ENCODE measurements around the gene COMT. TPM values are rescaled to one million over a fixed set of nuclear protein-coding genes. Genes with fewer than 3 reads are reported as not detected.

COMT gene
- total RNA-seq, 2 experiments from 2014 or later: 90.8 to 112 TPM

- H3K9me2 ChIP-seq (ENCODE audit: insufficient read depth, low read length): no peaks in the 10 kb centered on the region
- POLR2A ChIA-PET: no interaction called here
- H3K4me1 ChIP-seq (ENCODE audit: insufficient read depth, low read length, poor library complexity, severe bottlenecking): peaks cover 8% of the 10 kb centered on the region
- no peak overlapping the region for H3K4me3 ChIP-seq (ENCODE audit: low read depth, low read length, poor library complexity, severe bottlenecking)
- no peak overlapping the region for H2AFZ ChIP-seq (ENCODE audit: low read length)
- CTCF ChIA-PET (ENCODE audit: unreplicated experiment): no interaction called here
- TF ChIP-seq CTCF (conservative IDR thresholded peaks at IDR 0.05; ENCODE audit: low read length) (no peak), EZH2phosphoT487 (IDR thresholded peaks at IDR 0.05; ENCODE audit: borderline replicate concordance, low read depth, low read length) (no peak)
- H3K79me2 ChIP-seq (ENCODE audit: insufficient read depth, low read depth, low read length): no peaks in the 10 kb centered on the region
- no peak overlapping the region for H3K4me2 ChIP-seq (ENCODE audit: low read length)
- no peak overlapping the region for H3K27ac ChIP-seq (ENCODE audit: low read depth, low read length, poor library complexity, severe bottlenecking)
- no peak for DNase-seq (ENCODE audit: low spot score)
- no peaks in the 10 kb centered on the region for H3K9me3 ChIP-seq (ENCODE audit: low read length)
- no peaks in the 10 kb centered on the region for H4K20me1 ChIP-seq (ENCODE audit: insufficient read depth, low read length)
- intact Hi-C loops (cut with micrococcal nuclease; ENCODE audit: unreplicated experiment): no loop called here
- no TSS peak for BruUV-seq (replicated peaks)
- no peaks in the 10 kb centered on the region for H3K36me3 ChIP-seq (ENCODE audit: insufficient read depth, low read length)
Observed at GRCh38 chr22:19984851-19985811, 43.6 kb downstream of the COMT start.

GRCh38 chr22:19986011-19986409, 44.4 kb downstream of the COMT start:
- no peaks in the 10 kb centered on the region for H3K9me3 ChIP-seq (ENCODE audit: low read length)
- no peak overlapping the region for H3K4me2 ChIP-seq (ENCODE audit: low read length)
- H3K4me3 ChIP-seq (ENCODE audit: low read depth, low read length, poor library complexity, severe bottlenecking): no peak overlapping the region
- H3K4me1 ChIP-seq (ENCODE audit: insufficient read depth, low read length, poor library complexity, severe bottlenecking): peaks cover 8% of the 10 kb centered on the region
- H4K20me1 ChIP-seq (ENCODE audit: insufficient read depth, low read length): no peaks in the 10 kb centered on the region
- POLR2A ChIA-PET: no interaction called here
- no peak overlapping the region for H2AFZ ChIP-seq (ENCODE audit: low read length)
- CTCF ChIA-PET (ENCODE audit: unreplicated experiment): no interaction called here
- no peaks in the 10 kb centered on the region for H3K36me3 ChIP-seq (ENCODE audit: insufficient read depth, low read length)
- H3K79me2 ChIP-seq (ENCODE audit: insufficient read depth, low read depth, low read length): no peaks in the 10 kb centered on the region
- no peak overlapping the region for H3K27ac ChIP-seq (ENCODE audit: low read depth, low read length, poor library complexity, severe bottlenecking)
- intact Hi-C loops (cut with micrococcal nuclease; ENCODE audit: unreplicated experiment): no loop called here
- no peak for TF ChIP-seq EZH2phosphoT487 (IDR thresholded peaks at IDR 0.05; ENCODE audit: borderline replicate concordance, low read depth, low read length)
- TF ChIP-seq CTCF (conservative IDR thresholded peaks at IDR 0.05; ENCODE audit: low read length): no peak
- H3K9me2 ChIP-seq (ENCODE audit: insufficient read depth, low read length): no peaks in the 10 kb centered on the region
- no TSS peak for BruUV-seq (replicated peaks)
- DNase-seq (ENCODE audit: low spot score): no peak
